Caco-2 (cell line): Measurements from ENCODE around the gene TMSB15C. TPM values are rescaled to one million over a fixed set of nuclear protein-coding genes. Genes with fewer than 3 reads are reported as not detected.

Experiments used
- BruUV-seq: library from RNA; stranded (reverse); fragments of 400-500 nt; replicated peaks from 2 replicates; lab custom pipeline; 2021; lab: Mats Ljungman, UMichigan
- CTCF ChIA-PET: fragments of 300-600 bp; sonication (Branson Sonifier 250); formaldehyde crosslinking; loops from one replicate; lab custom pipeline; 2022; ENCODE audit warnings: antibody characterized with exemption; lab: Charles Lee
- POLR2A ChIA-PET: fragments of 300-600 bp; sonication (Branson Sonifier 250); formaldehyde crosslinking; loops from one replicate; lab custom pipeline; 2022; ENCODE audit warnings: antibody characterized with exemption; lab: Charles Lee
- DNase-seq, 2 experiments: peaks; one replicate each; pipeline versions ENCODE4 v3.0.0 to v3.0.0-alpha.2; 2020 to 2022
- H3K27me3 ChIP-seq: replicated peaks from 2 replicates; pipeline ENCODE4 v1.6.0; 2011; ENCODE audit warnings: low read length; ENCODE audit not compliant: control insufficient read depth, insufficient read depth
- H3K36me3 ChIP-seq: 2 replicates; pipeline ENCODE4 v1.5.1; 2011; ENCODE audit warnings: low read length; ENCODE audit not compliant: control insufficient read depth, insufficient read depth
- H3K4me1 ChIP-seq: fragments of 250-450 bp; sonication (Bioruptor Pico); 2 replicates; pipeline ENCODE4 v1.5.1; 2020; ENCODE audit warnings: mild to moderate bottlenecking
- H3K4me3 ChIP-seq: 2 replicates; pipeline ENCODE4 v1.5.1; 2011; ENCODE audit warnings: low read depth, mild to moderate bottlenecking, control low read depth, low read length
- H3K9me3 ChIP-seq: fragments of 250-450 bp; sonication (Bioruptor Pico); 2 replicates; pipeline ENCODE4 v1.5.1; 2020; ENCODE audit warnings: mild to moderate bottlenecking, moderate library complexity
- H3K27ac Mint-ChIP-seq: one replicate; pipeline ENCODE4 v1.8.0; 2022; ENCODE audit warnings: mixed read lengths; ENCODE audit not compliant: unreplicated experiment
- H3K27me3 Mint-ChIP-seq: one replicate; pipeline ENCODE4 v1.8.0; 2022; ENCODE audit warnings: mixed read lengths; ENCODE audit not compliant: insufficient read depth, unreplicated experiment
- H3K36me3 Mint-ChIP-seq: one replicate; pipeline ENCODE4 v1.8.0; 2022; ENCODE audit warnings: mild to moderate bottlenecking, mixed read lengths; ENCODE audit not compliant: insufficient read depth, unreplicated experiment
- H3K4me1 Mint-ChIP-seq: one replicate; pipeline ENCODE4 v1.8.0; 2022; ENCODE audit warnings: low read depth, mixed read lengths; ENCODE audit not compliant: unreplicated experiment
- H3K4me3 Mint-ChIP-seq: one replicate; pipeline ENCODE4 v1.8.0; 2022; ENCODE audit warnings: mild to moderate bottlenecking, moderate library complexity, mixed read lengths; ENCODE audit not compliant: unreplicated experiment
- H3K9me3 Mint-ChIP-seq: one replicate; pipeline ENCODE4 v1.8.0; 2022; ENCODE audit warnings: mixed read lengths; ENCODE audit not compliant: unreplicated experiment
- CTCF ChIP-seq, 2 experiments: fragments of 200-600 bp in 1 of 2; IDR thresholded peaks; 1 replicate in 1 of 2; 2 replicates in 1 of 2; pipeline versions ENCODE4 v1.5.1 to v1.8.0; 2011 to 2022; ENCODE audit warnings: antibody characterized with exemption in 1 of 2, control low read depth in 1 of 2, inconsistent platforms in 1 of 2, low read depth in 1 of 2, low read length in 1 of 2, mild to moderate bottlenecking in 1 of 2, moderate library complexity in 1 of 2; ENCODE audit not compliant: insufficient read depth in 1 of 2, severe bottlenecking in 1 of 2, unreplicated experiment in 1 of 2
- intact Hi-C: fragments of 100-400 bp; cut with micrococcal nuclease; formaldehyde crosslinking; loops from one replicate; pipeline ENCODE4 v1.10.0; 2022; ENCODE audit not compliant: unreplicated experiment
- total RNA-seq: library from RNA; stranded (reverse); gene quantifications from 2 replicates; pipeline ENCODE4 v1.2.3, GENCODE V29; 2022

TMSB15C gene
- total RNA-seq, 1 experiment from 2014 or later, result 3.2 TPM

- intact Hi-C loops, result no loop called here
- CTCF ChIA-PET, result no interaction called here
- Mint-ChIP-seq H3K4me1 (no peaks in the 10 kb centered on the region), H3K36me3 (no peaks in the 10 kb centered on the region), H3K27me3 (peaks cover 9% of the 10 kb centered on the region), H3K27ac (no peak overlapping the region), H3K9me3 (no peaks in the 10 kb centered on the region), H3K4me3 (no peak overlapping the region)
- Histone ChIP-seq H3K36me3 (no peaks in the 10 kb centered on the region), H3K4me3 (no peak overlapping the region), H3K27me3 (no peaks in the 10 kb centered on the region), H3K4me1 (no peaks in the 10 kb centered on the region), H3K9me3 (no peaks in the 10 kb centered on the region)
- BruUV-seq, result no TSS peak
- DNase-seq, result no peak
- POLR2A ChIA-PET, result no interaction called here
- no peak for TF ChIP-seq CTCF (IDR thresholded peaks at IDR 0.05; ENCODE audit: insufficient read depth in 1 of 2, low read depth in 1 of 2, low read length in 1 of 2, severe bottlenecking in 1 of 2, unreplicated experiment in 1 of 2)
These were observed 22.9 kb upstream of the TMSB15C start for GRCh38 chrX:104098919-104099318.

GRCh38 chrX:104098151-104098808, 22.2 kb upstream of the TMSB15C start:
- Histone ChIP-seq H3K9me3 (no peaks in the 10 kb centered on the region), H3K36me3 (no peaks in the 10 kb centered on the region), H3K4me3 (no peak overlapping the region), H3K4me1 (no peaks in the 10 kb centered on the region), H3K27me3 (no peaks in the 10 kb centered on the region)
- peak in 1 of 2 experiments; percentile 50 for DNase-seq
- TF ChIP-seq CTCF (IDR thresholded peaks at IDR 0.05; ENCODE audit: insufficient read depth in 1 of 2, low read depth in 1 of 2, low read length in 1 of 2, severe bottlenecking in 1 of 2, unreplicated experiment in 1 of 2), result peak; percentile 34 to 52
- ChIA-PET CTCF (no interaction called here), POLR2A (no interaction called here)
- H3K27me3 Mint-ChIP-seq, result peaks cover 9% of the 10 kb centered on the region
- intact Hi-C loops, result no loop called here
- no peaks in the 10 kb centered on the region for H3K36me3 Mint-ChIP-seq
- no peaks in the 10 kb centered on the region for H3K9me3 Mint-ChIP-seq
- no peak overlapping the region for H3K4me3 Mint-ChIP-seq
- no TSS peak for BruUV-seq
- no peaks in the 10 kb centered on the region for H3K4me1 Mint-ChIP-seq
- H3K27ac Mint-ChIP-seq, result no peak overlapping the region

- intact Hi-C loops, result no loop called here
- Mint-ChIP-seq H3K4me1 (no peaks in the 10 kb centered on the region), H3K27me3 (no peaks in the 10 kb centered on the region), H3K27ac (no peak overlapping the region), H3K36me3 (no peaks in the 10 kb centered on the region), H3K4me3 (no peak overlapping the region), H3K9me3 (no peaks in the 10 kb centered on the region)
- Histone ChIP-seq H3K36me3 (no peaks in the 10 kb centered on the region), H3K27me3 (no peaks in the 10 kb centered on the region; the same call in 1 of the 2 replicates), H3K4me1 (no peaks in the 10 kb centered on the region), H3K9me3 (no peaks in the 10 kb centered on the region), H3K4me3 (no peak overlapping the region)
- POLR2A ChIA-PET, result no interaction called here
- CTCF ChIA-PET, result no interaction called here
- TF ChIP-seq CTCF (IDR thresholded peaks at IDR 0.05; ENCODE audit: insufficient read depth in 1 of 2, low read depth in 1 of 2, low read length in 1 of 2, severe bottlenecking in 1 of 2, unreplicated experiment in 1 of 2), result no peak
- no peak for DNase-seq
- no TSS peak for BruUV-seq
These were observed 9.9 kb upstream of the TMSB15C start for GRCh38 chrX:104085919-104086318.
